ENCODE results near the gene ATP8B1. TPM values are rescaled to one million over a fixed set of nuclear protein-coding genes. Genes with fewer than 3 reads are reported as not detected.

Gene ATP8B1
- total and polyA plus RNA-seq, 2 experiments from 2014 or later = 1.7 to 3.0 TPM

GRCh38 chr18:57635003-57635822 is 167.9 kb downstream of the ATP8B1 start:
- H3K79me2 ChIP-seq (replicated peaks; ENCODE audit: insufficient read depth) = 0 out of 2 replicates have a peak, but pooled peaks cover under 1% of the 10 kb centered on the region
- H3F3A ChIP-seq (replicated peaks; ENCODE audit: low read depth) = no peaks in the 10 kb centered on the region
- no peak for TF ChIP-seq ETS1 (IDR thresholded peaks at IDR 0.05)
- no peak for TF ChIP-seq POLR2AphosphoS5 (IDR thresholded peaks at IDR 0.05; ENCODE audit: low read depth)
- no peak for TF ChIP-seq REST (IDR thresholded peaks at IDR 0.05; ENCODE audit: unreplicated experiment)
- TF ChIP-seq ZNF462 (CRISPR knock-in tag; IDR thresholded peaks at IDR 0.05) = no peak
- no peak for TF ChIP-seq CREB1 (CRISPR knock-in tag; IDR thresholded peaks at IDR 0.05; ENCODE audit: low read depth)
- no peak for TF ChIP-seq NANOG (IDR thresholded peaks at IDR 0.05; ENCODE audit: borderline replicate concordance)
- no peak for TF ChIP-seq EZH2 (IDR thresholded peaks at IDR 0.05; ENCODE audit: low read depth, unreplicated experiment)
- no peak for TF ChIP-seq STAT1 (IDR thresholded peaks at IDR 0.05; ENCODE audit: unreplicated experiment)
- no peak for TF ChIP-seq CTCF (conservative IDR thresholded peaks at IDR 0.05; ENCODE audit: low read depth in 2 of 2)
- ATAC-seq (no peak), DNase-seq (ENCODE audit: low spot score) (no peak)
- H3K4me3 ChIP-seq = no peak overlapping the region
- no peaks in the 10 kb centered on the region for H4K20me1 ChIP-seq (replicated peaks; ENCODE audit: insufficient read depth)
- no peaks in the 10 kb centered on the region for H3K4me1 ChIP-seq (ENCODE audit: insufficient read depth)
- Mint-ChIP-seq H3K27ac (no peak overlapping the region), H3K27me3 (ENCODE audit: insufficient read depth, low read depth, poor library complexity) (peaks cover under 1% of the 10 kb centered on the region), H3K4me1 (peaks cover 6% of the 10 kb centered on the region; the same call in 2 of the 3 replicates), H3K4me3 (no peak overlapping the region), H3K9me3 (peaks cover 12% of the 10 kb centered on the region; the same call in 2 of the 3 replicates), H3K36me3 (ENCODE audit: low read depth) (peaks cover 11% of the 10 kb centered on the region)
- H3K4me2 ChIP-seq = no peak overlapping the region
- no peaks in the 10 kb centered on the region for H3K36me3 ChIP-seq (ENCODE audit: insufficient read depth)
- no peaks in the 10 kb centered on the region for H3K9me2 ChIP-seq (ENCODE audit: insufficient read depth)
- no peak overlapping the region for H3K27ac ChIP-seq (ENCODE audit: low read depth)
- no peak overlapping the region for H2AFZ ChIP-seq
- no peaks in the 10 kb centered on the region for H3K27me3 ChIP-seq (ENCODE audit: insufficient read depth)
